GM19438 (cell line): Measurements from ENCODE around the gene ARHGAP32.

Experiments used
- ATAC-seq: cut with Tn5 transposase; IDR thresholded peaks from one replicate; pipeline ENCODE4 v1.9.1; 2021; ENCODE audit warnings: low read depth; ENCODE audit not compliant: unreplicated experiment

The ARHGAP32 gene

GRCh38 chr11:129192150-129192549 lies at the start of gene ARHGAP32:
ARHGAP32 (minus strand) TSS chr11:129192325; CDS start chr11:129192198, 127 bp downstream.
- ATAC-seq = no peak

GRCh38 chr11:129239207-129239606 lies 47.1 kb upstream of the ARHGAP32 start:
- no peak for ATAC-seq

- ATAC-seq = no peak
Observed at GRCh38 chr11:129237880-129238638, 45.9 kb upstream of the ARHGAP32 start.

- ATAC-seq = no peak
Observed at GRCh38 chr11:129237456-129237855, 45.3 kb upstream of the ARHGAP32 start.

GRCh38 chr11:129236850-129237249 lies 44.7 kb upstream of the ARHGAP32 start:
- ATAC-seq = no peak

GRCh38 chr11:129234978-129235377 lies 42.9 kb upstream of the ARHGAP32 start:
- no peak for ATAC-seq

- no peak for ATAC-seq
Observed at GRCh38 chr11:129230006-129230405, 37.9 kb upstream of the ARHGAP32 start.

GRCh38 chr11:129226207-129226798 lies 34.2 kb upstream of the ARHGAP32 start:
- ATAC-seq = no peak

- no peak for ATAC-seq
Observed at GRCh38 chr11:129225190-129225589, 33.1 kb upstream of the ARHGAP32 start.

GRCh38 chr11:129224538-129224937 lies 32.4 kb upstream of the ARHGAP32 start:
- ATAC-seq = no peak

GRCh38 chr11:129223701-129224149 lies 31.6 kb upstream of the ARHGAP32 start:
- ATAC-seq = no peak

GRCh38 chr11:129223260-129223659 lies 31.1 kb upstream of the ARHGAP32 start:
- ATAC-seq = no peak

GRCh38 chr11:129222158-129222557 lies 30.0 kb upstream of the ARHGAP32 start:
- no peak for ATAC-seq

- ATAC-seq = no peak
Observed at GRCh38 chr11:129215506-129216245, 23.6 kb upstream of the ARHGAP32 start.

GRCh38 chr11:129214710-129215295 lies 22.7 kb upstream of the ARHGAP32 start:
- ATAC-seq = no peak

GRCh38 chr11:129213261-129213660 lies 21.1 kb upstream of the ARHGAP32 start:
- ATAC-seq = no peak

GRCh38 chr11:129211397-129211796 lies 19.3 kb upstream of the ARHGAP32 start:
- ATAC-seq = no peak

- no peak for ATAC-seq
Observed at GRCh38 chr11:129210831-129211181, 18.7 kb upstream of the ARHGAP32 start.

- ATAC-seq = no peak
Observed at GRCh38 chr11:129209891-129210830, 18.0 kb upstream of the ARHGAP32 start.

- no peak for ATAC-seq
Observed at GRCh38 chr11:129208863-129209262, 16.7 kb upstream of the ARHGAP32 start.
